Activated CD4-positive, alpha-beta T cell treated with anti-CD3 and anti-CD28 coated beads, Interleukin-2, amount 10 ng/mL, durations not matched to agents 24 days and 14 days (primary cell): ENCODE results near the gene FCGR2B. TPM values are rescaled to one million over a fixed set of nuclear protein-coding genes. Genes with fewer than 3 reads are reported as not detected.
"Not testable (repeated sequence)": the region's sequence is repeated elsewhere in the genome, so short reads cannot be mapped to it uniquely, and the experiment has no call there.

Source experiments
- DNase-seq: peaks from one replicate; pipeline ENCODE4 v3.0.0; 2022
- H3K27ac Mint-ChIP-seq: one replicate; pipeline ENCODE4 v1.8.0; 2022; ENCODE audit warnings: mild to moderate bottlenecking, mixed read lengths
- H3K27me3 Mint-ChIP-seq: one replicate; pipeline ENCODE4 v1.8.0; 2022; ENCODE audit warnings: mixed read lengths
- H3K36me3 Mint-ChIP-seq: one replicate; pipeline ENCODE4 v1.8.0; 2022; ENCODE audit warnings: low read depth, mild to moderate bottlenecking, mixed read lengths
- H3K4me1 Mint-ChIP-seq: one replicate; pipeline ENCODE4 v1.8.0; 2021; ENCODE audit warnings: mixed read lengths
- H3K4me3 Mint-ChIP-seq: one replicate; pipeline ENCODE4 v1.8.0; 2022; ENCODE audit warnings: mild to moderate bottlenecking, moderate library complexity, mixed read lengths
- H3K9me3 Mint-ChIP-seq: one replicate; pipeline ENCODE4 v1.8.0; 2021; ENCODE audit warnings: mixed read lengths
- intact Hi-C: fragments of 100-400 bp; cut with micrococcal nuclease; formaldehyde crosslinking; loops from one replicate; pipeline ENCODE4 v1.15.1; 2023
- total RNA-seq: library from RNA; stranded (reverse); gene quantifications from 2 replicates; pipeline ENCODE4 v1.2.3, GENCODE V29; 2022

The FCGR2B gene
- total RNA-seq, 1 donor from 2014 or later: not detected

GRCh38 chr1:161636189-161636782, 26.7 kb upstream of the FCGR2B start:
- H3K4me1 Mint-ChIP-seq, H3K9me3 Mint-ChIP-seq, intact Hi-C loops, H3K4me3 Mint-ChIP-seq, H3K36me3 Mint-ChIP-seq, H3K27me3 Mint-ChIP-seq, DNase-seq: not testable (repeated sequence)
- peak overlapping the region; percentile 82 for H3K27ac Mint-ChIP-seq

GRCh38 chr1:161636976-161637375, 26.0 kb upstream of the FCGR2B start:
- intact Hi-C loops, H3K27me3 Mint-ChIP-seq, H3K36me3 Mint-ChIP-seq, H3K4me3 Mint-ChIP-seq, DNase-seq, H3K4me1 Mint-ChIP-seq, H3K9me3 Mint-ChIP-seq: not testable (repeated sequence)
- peak overlapping the region; percentile 52 for H3K27ac Mint-ChIP-seq

DNA sequence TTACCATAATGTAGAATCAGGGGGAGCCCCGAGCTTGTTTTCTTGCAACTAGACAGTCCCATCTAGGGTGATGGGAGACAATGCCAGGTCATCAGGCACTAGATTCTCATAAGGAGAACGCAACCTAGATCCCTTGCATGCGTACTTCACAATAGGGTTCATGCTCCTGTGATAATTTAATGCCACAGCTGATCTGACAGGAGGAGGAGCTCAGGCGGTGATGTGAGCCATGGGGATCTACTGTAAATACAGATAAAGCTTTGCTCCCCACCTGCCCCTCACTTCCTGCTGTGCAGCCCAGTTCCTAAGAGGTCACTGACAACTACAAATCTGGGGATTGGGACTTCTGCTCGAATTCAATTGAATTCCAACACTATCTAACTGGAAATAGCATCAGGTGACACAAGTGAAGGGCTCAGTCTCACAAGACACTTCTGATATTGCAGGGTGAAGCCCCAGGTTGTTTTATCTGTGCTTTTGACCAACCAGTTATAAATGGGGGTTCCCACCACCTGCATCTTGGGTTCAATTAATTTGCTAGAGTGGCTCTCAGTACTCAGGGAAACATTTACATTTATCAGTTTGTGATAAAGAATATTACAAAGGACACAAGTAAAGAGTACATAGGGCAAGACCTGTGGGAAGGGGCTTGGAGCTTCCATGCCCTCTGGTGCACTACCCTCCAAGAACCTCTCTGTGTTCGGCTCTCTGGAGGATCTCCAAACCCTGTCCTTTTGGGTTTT, 24.5 kb upstream of the FCGR2B start:
- peaks cover 11% of the 10 kb centered on the region for H3K4me1 Mint-ChIP-seq

DNA sequence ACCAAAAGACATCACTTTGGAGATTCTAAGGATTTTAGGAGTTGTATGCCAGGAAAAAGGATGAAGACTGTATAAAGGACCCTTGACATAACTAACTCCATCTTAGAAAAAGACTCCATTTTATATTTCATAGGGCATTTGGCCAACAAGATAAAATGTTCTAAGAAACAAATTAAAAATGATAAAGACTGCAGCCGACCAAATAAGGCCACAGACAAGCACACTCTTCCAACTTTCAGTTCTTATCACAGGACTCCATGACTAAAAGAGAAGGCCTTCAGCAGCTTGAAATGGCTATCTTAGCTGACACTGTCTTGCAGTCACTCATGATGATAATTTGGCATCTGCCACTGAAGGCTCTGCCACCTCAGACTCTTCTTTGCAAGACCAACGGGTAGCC, 23.7 kb upstream of the FCGR2B start:
- DNase-seq, intact Hi-C loops, H3K9me3 Mint-ChIP-seq, H3K4me3 Mint-ChIP-seq, H3K27me3 Mint-ChIP-seq, H3K36me3 Mint-ChIP-seq, H3K27ac Mint-ChIP-seq: not testable (repeated sequence)
- H3K4me1 Mint-ChIP-seq: peaks cover 11% of the 10 kb centered on the region

More for the DNA sequence above, 24.5 kb upstream of the FCGR2B start:
- H3K36me3 Mint-ChIP-seq, DNase-seq, H3K9me3 Mint-ChIP-seq, intact Hi-C loops, H3K27ac Mint-ChIP-seq, H3K27me3 Mint-ChIP-seq, H3K4me3 Mint-ChIP-seq: not testable (repeated sequence)

- H3K4me3 Mint-ChIP-seq, H3K36me3 Mint-ChIP-seq, H3K4me1 Mint-ChIP-seq, DNase-seq, H3K9me3 Mint-ChIP-seq, H3K27ac Mint-ChIP-seq, intact Hi-C loops: not testable (repeated sequence)
- peaks cover 23% of the 10 kb centered on the region for H3K27me3 Mint-ChIP-seq
Observed at GRCh38 chr1:161642697-161643096, 20.2 kb upstream of the FCGR2B start.

DNA sequence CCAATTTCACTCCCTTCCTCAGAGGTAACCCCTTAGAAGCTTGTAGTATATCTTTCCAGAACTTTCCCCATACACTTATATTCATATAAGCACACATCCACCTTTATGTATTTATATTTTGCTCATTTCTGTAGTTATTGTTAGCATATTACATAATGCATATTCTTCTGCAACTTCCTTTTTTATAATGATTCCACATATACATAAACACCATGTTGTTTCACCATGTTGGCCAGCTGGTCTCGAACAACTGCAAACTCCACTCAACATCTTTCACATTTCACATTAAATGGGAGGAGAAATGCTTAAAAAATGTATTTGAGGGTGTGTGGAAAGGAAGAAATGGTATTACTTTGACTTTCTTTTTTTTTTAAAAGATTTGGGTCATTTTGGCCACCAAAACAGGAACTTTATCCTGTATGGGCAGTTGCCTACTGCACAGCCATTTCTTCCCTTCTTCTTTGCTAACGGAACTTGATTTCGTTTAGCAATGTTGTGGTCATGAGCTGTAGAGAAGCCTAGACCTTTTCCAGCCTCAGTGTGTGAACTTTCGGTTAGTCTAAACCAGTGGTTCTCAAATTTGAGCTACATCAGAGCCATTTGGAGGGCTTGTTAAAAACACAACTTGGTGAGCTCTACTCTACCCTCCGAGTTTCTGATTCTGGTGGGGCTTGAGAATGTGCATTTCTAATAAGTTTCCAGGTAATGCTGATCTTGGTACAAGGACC, 19.3 kb upstream of the FCGR2B start:
- H3K36me3 Mint-ChIP-seq, DNase-seq, intact Hi-C loops, H3K4me3 Mint-ChIP-seq, H3K27ac Mint-ChIP-seq, H3K9me3 Mint-ChIP-seq: not testable (repeated sequence)
- peaks cover 27% of the 10 kb centered on the region for H3K27me3 Mint-ChIP-seq
- peaks cover 11% of the 10 kb centered on the region for H3K4me1 Mint-ChIP-seq

DNA sequence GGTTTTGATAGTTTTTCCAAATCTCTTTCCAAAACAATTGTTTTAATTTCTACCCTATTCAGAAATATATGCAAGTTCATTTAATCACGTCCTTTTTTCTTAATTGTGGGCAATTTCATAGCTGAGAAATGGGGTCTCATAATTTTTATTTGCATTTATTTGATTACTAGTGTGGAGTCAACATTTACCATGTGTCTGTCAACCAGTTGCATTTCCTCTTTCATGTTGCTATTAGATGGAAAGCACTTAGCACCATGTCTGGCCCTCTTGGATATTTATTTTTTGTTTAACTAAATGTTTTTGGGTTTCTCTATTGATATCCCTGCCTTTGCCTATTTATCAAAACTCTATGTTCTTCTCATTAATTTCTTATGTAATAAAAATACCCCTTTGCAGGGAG, 18.1 kb upstream of the FCGR2B start:
- not testable (repeated sequence) for DNase-seq, H3K9me3 Mint-ChIP-seq, H3K4me3 Mint-ChIP-seq, H3K27ac Mint-ChIP-seq, H3K36me3 Mint-ChIP-seq
- peaks cover 11% of the 10 kb centered on the region for H3K4me1 Mint-ChIP-seq
- intact Hi-C loops: loop anchor here (5.0 kb wide), 1 partner anchor 97 kb away; no protein-coding TSS in a partner anchor
- peaks cover 34% of the 10 kb centered on the region for H3K27me3 Mint-ChIP-seq

DNA sequence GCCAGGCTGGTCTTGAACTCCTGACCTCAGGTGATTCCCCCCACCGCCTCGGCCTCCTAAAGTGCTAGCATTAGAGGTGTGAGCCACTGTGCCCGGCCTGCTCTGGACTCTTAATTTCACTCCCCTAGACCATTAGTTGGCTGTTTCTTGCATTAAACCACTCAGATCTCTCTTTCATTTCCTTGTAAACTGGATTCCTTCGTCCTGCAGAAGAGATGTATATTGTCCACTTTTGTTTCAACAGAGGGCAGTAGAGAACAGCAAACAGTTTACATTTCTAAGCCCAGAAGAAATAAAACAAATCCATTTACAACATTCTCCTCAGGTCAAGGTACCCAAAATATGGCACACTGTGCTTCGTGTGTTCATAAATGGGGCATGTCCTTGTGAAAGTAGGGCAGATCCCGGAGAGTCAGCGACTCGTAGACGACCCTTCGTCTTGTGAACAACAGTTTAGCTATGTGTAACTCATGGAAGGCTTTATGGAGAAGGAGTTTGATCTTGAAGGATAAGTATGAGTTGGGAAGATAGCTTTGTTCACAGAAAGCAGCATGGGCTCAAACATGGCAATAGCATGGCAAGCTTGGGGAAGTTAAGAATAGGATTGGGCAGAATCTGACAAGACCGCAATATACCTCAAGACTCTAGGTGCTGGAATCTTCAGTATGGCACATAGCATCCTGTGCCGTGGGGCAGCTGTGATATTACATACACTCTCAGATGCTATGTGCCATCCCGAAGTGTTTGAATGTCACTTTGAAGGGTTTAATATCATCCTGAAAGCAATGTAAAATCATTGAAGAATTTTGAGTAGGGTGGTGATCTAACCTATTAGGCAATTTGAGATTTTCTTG, 15.2 kb upstream of the FCGR2B start:
- not testable (repeated sequence) for H3K4me1 Mint-ChIP-seq, H3K9me3 Mint-ChIP-seq, H3K36me3 Mint-ChIP-seq, H3K4me3 Mint-ChIP-seq, H3K27ac Mint-ChIP-seq
- peak; percentile 55 for DNase-seq
- intact Hi-C loops: loop anchor here (5.0 kb wide), 1 partner anchor 95 kb away; no protein-coding TSS in a partner anchor
- H3K27me3 Mint-ChIP-seq: peaks cover 36% of the 10 kb centered on the region

GRCh38 chr1:161653541-161653940, 9.4 kb upstream of the FCGR2B start:
- H3K9me3 Mint-ChIP-seq, H3K36me3 Mint-ChIP-seq: not testable (repeated sequence)

DNA sequence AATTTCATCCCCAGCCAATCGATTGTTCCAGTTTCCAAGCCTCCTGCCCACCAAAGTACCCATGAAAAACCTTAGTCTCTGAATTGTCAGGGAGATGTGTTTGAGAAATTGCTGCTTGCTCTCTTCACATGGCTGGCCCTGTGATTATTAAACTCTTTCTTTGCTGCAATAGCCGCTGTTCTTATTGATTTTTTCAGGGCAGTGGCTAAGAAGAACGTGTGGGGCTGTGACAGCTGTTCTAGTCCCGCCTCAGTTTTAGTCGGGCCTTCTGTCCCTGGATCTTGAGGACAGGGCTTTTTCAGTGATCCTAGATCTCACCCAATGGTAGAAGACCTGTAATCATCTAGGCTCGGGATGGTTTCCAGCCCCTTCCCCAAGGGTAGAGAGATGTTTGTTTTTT, 9.0 kb upstream of the FCGR2B start:
- H3K4me3 Mint-ChIP-seq, H3K9me3 Mint-ChIP-seq, DNase-seq, H3K4me1 Mint-ChIP-seq, H3K36me3 Mint-ChIP-seq, intact Hi-C loops, H3K27ac Mint-ChIP-seq: not testable (repeated sequence)
- peaks cover 12% of the 10 kb centered on the region for H3K27me3 Mint-ChIP-seq

More at GRCh38 chr1:161653541-161653940, 9.4 kb upstream of the FCGR2B start:
- H3K4me3 Mint-ChIP-seq, H3K27ac Mint-ChIP-seq, intact Hi-C loops, H3K4me1 Mint-ChIP-seq, DNase-seq: not testable (repeated sequence)
- peaks cover 14% of the 10 kb centered on the region for H3K27me3 Mint-ChIP-seq

DNA sequence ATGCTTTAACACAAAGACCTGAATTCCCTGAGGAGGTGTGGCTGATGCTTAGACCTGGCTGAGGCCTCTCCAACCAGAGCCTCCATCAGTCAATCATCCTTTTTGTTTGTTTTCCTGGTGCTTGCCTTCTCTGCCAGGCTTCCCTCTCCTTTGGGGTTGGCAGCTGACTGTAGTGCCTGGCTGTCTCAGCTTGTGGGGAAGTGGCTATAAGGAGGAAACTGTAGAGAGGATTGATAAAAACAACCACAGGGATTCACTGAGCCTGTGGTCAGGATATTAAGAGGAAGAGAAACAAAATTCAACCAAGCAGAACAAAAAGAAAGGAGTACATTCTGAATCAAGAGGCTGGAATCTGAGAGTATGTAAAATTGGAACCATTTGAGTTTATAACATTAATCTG, 4.4 kb upstream of the FCGR2B start:
- H3K27me3 Mint-ChIP-seq, intact Hi-C loops, H3K27ac Mint-ChIP-seq, H3K9me3 Mint-ChIP-seq, H3K4me1 Mint-ChIP-seq, H3K36me3 Mint-ChIP-seq, DNase-seq, H3K4me3 Mint-ChIP-seq: not testable (repeated sequence)

GRCh38 chr1:161661660-161662311, 1.2 kb upstream of the FCGR2B start:
- DNase-seq, H3K4me1 Mint-ChIP-seq, intact Hi-C loops, H3K4me3 Mint-ChIP-seq, H3K27ac Mint-ChIP-seq, H3K9me3 Mint-ChIP-seq, H3K27me3 Mint-ChIP-seq, H3K36me3 Mint-ChIP-seq: not testable (repeated sequence)

- H3K27ac Mint-ChIP-seq, H3K27me3 Mint-ChIP-seq, H3K9me3 Mint-ChIP-seq, H3K36me3 Mint-ChIP-seq, intact Hi-C loops, DNase-seq, H3K4me1 Mint-ChIP-seq, H3K4me3 Mint-ChIP-seq: not testable (repeated sequence)
Observed at GRCh38 chr1:161663569-161663968, 626 bp downstream of the FCGR2B start.
